ENCODE results near the gene SLC25A15.
"Not testable (repeated sequence)": the region's sequence is repeated elsewhere in the genome, so short reads cannot be mapped to it uniquely, and the experiment has no call there.

The SLC25A15 gene

GRCh38 chr13:40782971-40783370 lies 6.4 kb upstream of the SLC25A15 start:
- DNase-seq: not testable (repeated sequence)

GRCh38 chr13:40784540-40784939 lies 4.9 kb upstream of the SLC25A15 start:
- no peak for DNase-seq

GRCh38 chr13:40786568-40786996 lies 2.8 kb upstream of the SLC25A15 start:
- no peak for DNase-seq

GRCh38 chr13:40787062-40787461 lies 2.3 kb upstream of the SLC25A15 start:
- DNase-seq: no peak

- DNase-seq: not testable (repeated sequence)
Observed at GRCh38 chr13:40788540-40789274, 704 bp upstream of the SLC25A15 start.

GRCh38 chr13:40790154-40790616 lies 774 bp downstream of the SLC25A15 start:
- no peak for DNase-seq

GRCh38 chr13:40792284-40793051 lies 3.1 kb downstream of the SLC25A15 start:
- no peak for DNase-seq

GRCh38 chr13:40793339-40793738 lies 3.9 kb downstream of the SLC25A15 start:
- DNase-seq: no peak

GRCh38 chr13:40794414-40795368 lies 5.3 kb downstream of the SLC25A15 start:
- no peak for DNase-seq

GRCh38 chr13:40796649-40797048 lies 7.2 kb downstream of the SLC25A15 start:
- no peak for DNase-seq

GRCh38 chr13:40798380-40798779 lies 9.0 kb downstream of the SLC25A15 start:
- no peak for DNase-seq

- DNase-seq: no peak
Observed at GRCh38 chr13:40799508-40799907, 10.1 kb downstream of the SLC25A15 start.

GRCh38 chr13:40800559-40800958 lies 11.1 kb downstream of the SLC25A15 start:
- DNase-seq: no peak

GRCh38 chr13:40801255-40802217 lies 12.1 kb downstream of the SLC25A15 start:
- DNase-seq: no peak

GRCh38 chr13:40803316-40803715 lies 13.9 kb downstream of the SLC25A15 start:
- DNase-seq: no peak

- no peak for DNase-seq
Observed at GRCh38 chr13:40806241-40806640, 16.8 kb downstream of the SLC25A15 start.

GRCh38 chr13:40809471-40809870 lies 20.1 kb downstream of the SLC25A15 start:
- no peak for DNase-seq

- no peak for DNase-seq
Observed at GRCh38 chr13:40812102-40812501, 22.7 kb downstream of the SLC25A15 start.

GRCh38 chr13:40812724-40813445 lies 23.5 kb downstream of the SLC25A15 start:
- DNase-seq: no peak

- DNase-seq: no peak
Observed at GRCh38 chr13:40813667-40814454, 24.4 kb downstream of the SLC25A15 start.

All from cortex of kidney (tissue), 1 donor.